ENCODE data around the gene OPCML. TPM values are rescaled to one million over a fixed set of nuclear protein-coding genes. Genes with fewer than 3 reads are reported as not detected.

The OPCML gene
- total RNA-seq, 1 donor from 2014 or later, result 0.12 TPM

- Histone ChIP-seq H3K27ac (no peak overlapping the region), H3K27me3 (ENCODE audit: low read depth) (no peaks in the 10 kb centered on the region), H3K4me1 (no peaks in the 10 kb centered on the region), H3K36me3 (no peaks in the 10 kb centered on the region), H3K9me3 (no peaks in the 10 kb centered on the region), H3K4me3 (no peak overlapping the region)
- intact Hi-C loops (cut with DNase I), result no loop called here
- no peak for ATAC-seq
- no peak for TF ChIP-seq CTCF (IDR thresholded peaks at IDR 0.05)
- DNase-seq, result no peak
These were observed 623.2 kb downstream of the OPCML start for GRCh38 chr11:132909021-132909606.

GRCh38 chr11:132908414-132908810, 623.9 kb downstream of the OPCML start:
- no peaks in the 10 kb centered on the region for H3K9me3 ChIP-seq
- DNase-seq, result no peak
- H3K27me3 ChIP-seq (ENCODE audit: low read depth), result no peaks in the 10 kb centered on the region
- no peak for ATAC-seq
- no peak overlapping the region for H3K4me3 ChIP-seq
- no peaks in the 10 kb centered on the region for H3K36me3 ChIP-seq
- intact Hi-C loops (cut with DNase I), result no loop called here
- no peaks in the 10 kb centered on the region for H3K4me1 ChIP-seq
- H3K27ac ChIP-seq, result no peak overlapping the region
- no peak for TF ChIP-seq CTCF (IDR thresholded peaks at IDR 0.05)

GRCh38 chr11:132907651-132908413, 624.5 kb downstream of the OPCML start:
- TF ChIP-seq CTCF (IDR thresholded peaks at IDR 0.05), result no peak
- Histone ChIP-seq H3K27me3 (ENCODE audit: low read depth) (no peaks in the 10 kb centered on the region), H3K9me3 (no peaks in the 10 kb centered on the region), H3K4me1 (no peaks in the 10 kb centered on the region), H3K36me3 (no peaks in the 10 kb centered on the region), H3K27ac (no peak overlapping the region), H3K4me3 (no peak overlapping the region)
- DNase-seq (no peak), ATAC-seq (no peak)
- intact Hi-C loops (cut with DNase I), result no loop called here

GRCh38 chr11:132904607-132905006, 627.7 kb downstream of the OPCML start:
- ATAC-seq (no peak), DNase-seq (no peak)
- no peaks in the 10 kb centered on the region for H3K36me3 ChIP-seq
- H3K9me3 ChIP-seq, result no peaks in the 10 kb centered on the region
- H3K4me1 ChIP-seq, result no peaks in the 10 kb centered on the region
- no peak for TF ChIP-seq CTCF (IDR thresholded peaks at IDR 0.05)
- H3K27me3 ChIP-seq (ENCODE audit: low read depth), result no peaks in the 10 kb centered on the region
- H3K4me3 ChIP-seq, result no peak overlapping the region
- intact Hi-C loops (cut with DNase I), result no loop called here
- no peak overlapping the region for H3K27ac ChIP-seq

GRCh38 chr11:132904091-132904490, 628.2 kb downstream of the OPCML start:
- no peak for ATAC-seq
- Histone ChIP-seq H3K27ac (no peak overlapping the region), H3K4me3 (no peak overlapping the region), H3K4me1 (no peaks in the 10 kb centered on the region), H3K9me3 (no peaks in the 10 kb centered on the region), H3K27me3 (ENCODE audit: low read depth) (no peaks in the 10 kb centered on the region), H3K36me3 (no peaks in the 10 kb centered on the region)
- TF ChIP-seq CTCF (IDR thresholded peaks at IDR 0.05), result no peak
- no peak for DNase-seq
- intact Hi-C loops (cut with DNase I), result no loop called here

All from lower lobe of right lung (tissue), 2 donors.